ENCODE results near the gene LYPD6.

GRCh38 chr2:149387411-149387810 is 57.0 kb downstream of the LYPD6 start:
- TF ChIP-seq POLR2AphosphoS5 (IDR thresholded peaks at IDR 0.05; ENCODE audit: low read depth) (no peak), REST (IDR thresholded peaks at IDR 0.05; ENCODE audit: insufficient replicate concordance, low read depth) (no peak), GABPA (IDR thresholded peaks at IDR 0.05; ENCODE audit: low read depth) (no peak), SPI1 (IDR thresholded peaks at IDR 0.05; ENCODE audit: borderline replicate concordance, low read depth) (no peak)
- TF ChIP-seq, protein P1, sequence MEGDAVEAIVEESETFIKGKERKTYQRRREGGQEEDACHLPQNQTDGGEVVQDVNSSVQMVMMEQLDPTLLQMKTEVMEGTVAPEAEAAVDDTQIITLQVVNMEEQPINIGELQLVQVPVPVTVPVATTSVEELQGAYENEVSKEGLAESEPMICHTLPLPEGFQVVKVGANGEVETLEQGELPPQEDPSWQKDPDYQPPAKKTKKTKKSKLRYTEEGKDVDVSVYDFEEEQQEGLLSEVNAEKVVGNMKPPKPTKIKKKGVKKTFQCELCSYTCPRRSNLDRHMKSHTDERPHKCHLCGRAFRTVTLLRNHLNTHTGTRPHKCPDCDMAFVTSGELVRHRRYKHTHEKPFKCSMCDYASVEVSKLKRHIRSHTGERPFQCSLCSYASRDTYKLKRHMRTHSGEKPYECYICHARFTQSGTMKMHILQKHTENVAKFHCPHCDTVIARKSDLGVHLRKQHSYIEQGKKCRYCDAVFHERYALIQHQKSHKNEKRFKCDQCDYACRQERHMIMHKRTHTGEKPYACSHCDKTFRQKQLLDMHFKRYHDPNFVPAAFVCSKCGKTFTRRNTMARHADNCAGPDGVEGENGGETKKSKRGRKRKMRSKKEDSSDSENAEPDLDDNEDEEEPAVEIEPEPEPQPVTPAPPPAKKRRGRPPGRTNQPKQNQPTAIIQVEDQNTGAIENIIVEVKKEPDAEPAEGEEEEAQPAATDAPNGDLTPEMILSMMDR (IDR thresholded peaks at IDR 0.05; ENCODE audit: insufficient read depth, low read length), result no peak

All from HL-60 (cell line).